GM21737 (cell line): ENCODE measurements around the gene XPOT.

ENCODE experiments used
- ATAC-seq: cut with Tn5 transposase; IDR thresholded peaks from one replicate; pipeline ENCODE4 v1.9.1; 2021; ENCODE audit warnings: mild to moderate bottlenecking, moderate library complexity; ENCODE audit not compliant: unreplicated experiment

Gene XPOT

DNA sequence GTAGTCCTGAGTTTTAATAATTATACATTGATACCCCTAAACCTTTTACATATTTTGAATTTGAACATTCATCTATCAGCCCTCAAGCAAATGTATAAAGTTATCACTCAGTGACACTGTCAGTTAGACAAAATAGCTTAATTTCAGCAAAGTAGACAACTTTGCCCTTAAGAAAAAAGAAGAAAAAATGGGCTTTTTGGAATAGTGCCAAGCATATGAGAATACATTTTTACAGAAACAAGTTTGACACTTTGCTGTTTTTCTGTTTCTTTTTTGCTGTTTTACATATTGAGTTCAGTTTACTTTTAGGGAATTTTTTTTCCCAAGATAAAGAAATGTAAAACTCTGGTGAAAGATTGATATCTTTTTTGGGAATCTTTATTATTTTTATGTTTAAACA is 62.0 kb downstream of the XPOT start:
- no peak for ATAC-seq

DNA sequence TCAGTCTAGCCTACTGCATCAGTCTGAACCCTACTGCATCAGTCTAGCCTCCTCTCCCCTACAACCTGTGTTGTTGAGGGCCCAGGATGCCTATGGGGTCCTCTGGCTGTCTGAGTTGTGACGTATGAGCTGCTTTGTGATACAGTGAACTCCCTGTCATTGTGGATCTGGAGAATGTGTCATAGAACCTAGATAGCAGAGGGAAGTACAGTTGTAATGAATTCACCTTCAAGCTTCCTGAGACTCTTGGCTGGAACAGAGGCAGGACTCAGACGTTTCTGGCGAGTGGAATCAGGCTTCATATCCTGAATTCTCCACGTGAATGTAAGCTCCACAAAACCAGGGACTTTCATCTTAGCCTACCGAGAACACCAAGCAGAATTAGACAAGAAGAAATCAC is 64.8 kb downstream of the XPOT start:
- no peak for ATAC-seq

DNA sequence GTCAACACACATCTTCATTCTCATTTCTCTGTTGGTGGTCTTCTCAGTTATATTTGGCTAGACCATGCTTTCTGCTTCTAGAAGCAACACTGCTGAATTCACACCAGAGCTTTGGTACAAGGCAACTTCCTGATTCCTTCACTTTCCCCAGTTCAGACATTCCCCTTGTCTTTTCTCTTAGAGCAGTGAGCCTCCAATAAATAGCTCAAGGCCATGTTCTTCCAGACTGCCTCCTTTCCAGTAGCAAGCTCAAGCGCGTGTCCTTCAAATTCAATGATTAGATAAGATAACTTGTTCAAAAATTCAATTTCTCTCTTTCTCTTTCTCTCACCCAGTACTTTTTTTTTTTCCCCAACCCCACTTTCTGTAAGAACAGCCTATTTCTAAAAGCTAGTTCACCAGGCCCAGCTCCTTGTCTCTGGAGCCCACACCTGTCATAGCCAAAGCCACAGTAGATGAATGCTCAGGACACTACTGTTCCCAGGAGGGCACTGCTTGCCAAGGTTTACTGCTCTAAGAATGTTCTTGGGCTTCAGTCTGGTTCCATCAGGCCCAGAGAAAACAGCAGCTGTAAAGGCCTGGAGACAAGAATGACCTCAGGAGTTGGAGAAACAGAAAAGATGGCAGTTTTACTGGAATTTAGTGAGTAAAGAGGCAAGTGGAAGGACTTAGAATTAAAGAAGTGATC is 65.4 kb downstream of the XPOT start:
- ATAC-seq, result no peak

DNA sequence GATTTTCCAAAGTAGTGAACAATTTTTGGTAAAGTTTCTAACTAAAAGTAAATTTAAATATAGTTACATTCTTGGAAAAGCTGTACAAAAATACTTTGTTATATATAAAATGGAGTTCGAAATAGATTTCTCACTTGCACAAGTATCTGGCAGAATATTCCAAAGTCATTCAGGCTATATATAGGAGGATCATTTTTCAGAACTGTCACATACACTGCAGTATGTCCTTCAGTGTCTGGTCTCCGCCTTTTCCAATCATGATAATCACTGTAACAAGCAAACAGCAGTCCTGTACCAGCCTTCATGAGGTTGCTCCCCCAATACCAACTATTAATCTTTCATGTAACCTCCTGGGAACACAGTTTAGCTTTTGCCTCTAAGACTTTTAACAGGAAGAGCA is 66.3 kb downstream of the XPOT start:
- no peak for ATAC-seq

DNA sequence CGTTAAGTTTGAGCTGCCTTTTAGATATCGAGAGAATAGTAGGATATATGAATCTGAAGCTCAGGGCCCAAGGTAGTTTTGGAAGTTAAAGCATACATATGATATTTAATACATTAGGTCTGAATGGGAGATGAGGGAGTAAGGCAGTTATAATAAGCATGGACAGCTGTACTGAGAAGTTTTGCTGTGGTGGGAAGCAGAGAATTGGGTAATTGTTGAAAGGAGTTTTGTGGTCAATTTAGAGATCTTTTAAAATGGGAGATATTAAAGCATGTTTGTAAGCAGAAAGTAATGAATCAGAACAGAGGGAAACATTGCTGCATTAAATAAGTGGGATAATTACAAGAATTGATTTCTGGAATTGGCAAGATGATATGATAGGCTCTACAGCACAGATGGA is 69.0 kb downstream of the XPOT start:
- ATAC-seq, result no peak

DNA sequence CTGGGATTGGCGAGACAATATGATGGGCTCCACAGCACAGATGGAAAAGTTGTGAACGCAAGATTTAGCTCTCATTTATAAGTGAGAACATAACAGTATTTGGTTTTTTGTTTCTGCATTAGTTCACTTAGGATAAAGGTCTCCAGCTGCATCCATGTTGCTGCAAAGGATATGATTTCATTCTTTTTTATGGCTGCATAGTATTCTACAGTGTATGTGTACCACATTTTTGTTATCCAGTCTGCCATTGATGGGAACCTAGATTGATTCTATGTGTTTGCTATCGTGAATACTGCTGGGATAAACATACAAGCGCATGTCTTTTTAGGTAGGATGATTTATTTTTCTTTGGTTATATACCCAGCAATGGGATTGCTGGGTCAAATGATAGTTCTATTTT is 71.3 kb downstream of the XPOT start:
- no peak for ATAC-seq

DNA sequence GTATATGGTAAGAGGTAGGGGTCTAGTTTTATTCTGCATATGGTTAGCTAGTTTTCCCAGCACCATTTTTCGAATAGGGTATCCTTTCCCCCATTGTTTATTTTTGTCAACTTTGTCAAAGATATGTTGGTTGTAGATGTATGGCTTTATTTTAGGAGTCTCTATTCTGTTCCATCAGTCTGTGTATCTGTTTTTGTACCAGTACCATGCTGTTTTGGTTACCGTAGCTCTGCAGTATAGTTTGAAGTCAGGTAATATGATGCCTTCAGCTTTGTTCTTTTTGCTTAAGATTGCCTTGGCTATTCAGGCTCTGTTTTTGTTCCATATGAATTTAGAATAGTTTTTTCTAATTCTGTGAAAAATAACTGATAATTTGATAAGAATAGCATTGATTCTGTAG is 72.7 kb downstream of the XPOT start:
- ATAC-seq, result no peak

DNA sequence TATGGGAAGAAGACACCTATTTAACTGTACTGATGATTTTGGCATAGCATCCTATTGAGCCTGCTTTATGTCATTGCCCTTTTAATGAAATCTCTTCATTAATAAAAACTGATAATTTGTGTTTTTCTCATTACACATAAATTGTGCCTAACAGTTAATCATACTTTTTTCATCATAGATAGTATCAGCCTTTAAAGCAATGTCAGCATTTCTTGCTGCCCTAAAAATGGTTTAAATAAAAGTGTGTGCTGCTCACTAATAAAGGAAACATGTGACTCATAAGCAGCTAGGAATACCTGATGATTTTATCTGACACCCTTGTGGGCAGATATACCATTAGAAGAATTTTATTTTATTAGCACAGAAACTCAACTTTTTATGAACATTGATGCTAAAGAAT is 74.5 kb downstream of the XPOT start:
- no peak for ATAC-seq

DNA sequence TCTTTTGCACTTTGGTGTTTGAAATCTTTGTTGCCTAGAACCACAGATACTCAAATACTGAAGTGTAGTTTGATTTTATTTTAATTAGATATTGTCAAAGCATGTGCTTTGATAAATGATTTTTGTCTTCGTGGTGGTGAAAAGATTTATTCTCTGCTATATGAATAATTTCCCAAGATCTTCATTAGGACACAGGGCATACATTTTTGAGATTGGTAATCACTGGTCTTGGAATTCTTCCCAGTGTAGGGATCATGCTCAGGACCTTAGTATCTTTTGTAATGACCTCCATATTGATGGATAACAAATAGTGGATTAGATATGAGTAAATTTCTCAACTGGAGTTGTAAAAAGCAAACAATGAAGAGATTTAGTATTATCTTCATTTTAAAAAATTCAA is 76.0 kb downstream of the XPOT start:
- ATAC-seq, result no peak

DNA sequence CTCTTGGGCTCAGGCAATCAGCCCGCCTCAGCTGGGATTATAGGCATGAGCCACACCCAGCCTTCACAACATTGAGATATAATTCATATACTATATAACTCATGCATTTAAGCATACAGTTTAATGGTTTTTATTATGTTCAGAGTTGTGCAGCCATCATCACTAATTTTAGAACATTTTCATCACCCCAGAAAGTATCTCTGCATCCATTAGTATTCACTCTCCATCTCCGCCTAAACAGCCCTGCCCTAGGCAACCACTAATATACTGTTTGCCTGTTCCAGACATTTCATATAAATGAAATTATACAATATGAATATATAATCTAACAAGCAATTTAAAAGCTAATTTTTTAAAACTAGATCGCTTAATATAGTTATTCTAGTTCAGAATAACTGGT is 82.5 kb downstream of the XPOT start:
- no peak for ATAC-seq

DNA sequence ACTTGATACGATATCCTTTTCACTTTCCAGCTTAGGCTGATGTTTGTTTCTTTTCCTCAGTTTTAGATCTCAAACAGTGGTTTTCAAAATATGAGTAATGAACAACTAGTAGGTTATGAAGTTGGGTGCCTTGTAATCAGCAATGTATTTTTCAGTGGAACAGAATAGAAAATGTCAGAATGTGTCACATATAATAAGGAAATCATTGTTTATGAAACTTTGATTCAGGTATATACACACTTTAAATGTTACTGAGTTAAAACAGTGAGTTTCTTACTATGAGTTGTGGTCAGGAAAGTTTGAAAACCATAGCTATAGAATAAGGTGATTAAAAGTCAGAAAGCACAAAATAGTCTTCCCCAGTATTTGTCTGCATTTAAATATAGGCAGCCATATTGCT is 87.5 kb downstream of the XPOT start:
- no peak for ATAC-seq

DNA sequence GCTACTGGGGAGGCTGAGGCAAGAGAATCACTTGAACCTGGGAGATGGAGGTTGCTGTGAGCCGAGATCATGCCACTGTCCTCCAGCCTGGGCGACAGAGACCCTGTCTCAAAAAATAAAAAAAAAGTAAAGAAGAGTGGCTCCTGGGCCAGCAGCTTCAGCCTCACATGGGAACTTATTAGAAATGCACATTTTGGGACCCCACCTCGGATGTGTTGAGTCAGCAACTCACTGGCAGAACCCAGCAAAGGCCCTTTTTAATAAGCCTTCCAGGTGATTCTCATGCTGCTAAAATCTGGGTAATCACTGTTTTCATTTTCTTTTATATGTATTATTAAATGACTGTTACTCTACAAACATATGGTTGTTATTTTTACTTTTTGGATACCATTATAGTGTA is 89.3 kb downstream of the XPOT start:
- no peak for ATAC-seq

DNA sequence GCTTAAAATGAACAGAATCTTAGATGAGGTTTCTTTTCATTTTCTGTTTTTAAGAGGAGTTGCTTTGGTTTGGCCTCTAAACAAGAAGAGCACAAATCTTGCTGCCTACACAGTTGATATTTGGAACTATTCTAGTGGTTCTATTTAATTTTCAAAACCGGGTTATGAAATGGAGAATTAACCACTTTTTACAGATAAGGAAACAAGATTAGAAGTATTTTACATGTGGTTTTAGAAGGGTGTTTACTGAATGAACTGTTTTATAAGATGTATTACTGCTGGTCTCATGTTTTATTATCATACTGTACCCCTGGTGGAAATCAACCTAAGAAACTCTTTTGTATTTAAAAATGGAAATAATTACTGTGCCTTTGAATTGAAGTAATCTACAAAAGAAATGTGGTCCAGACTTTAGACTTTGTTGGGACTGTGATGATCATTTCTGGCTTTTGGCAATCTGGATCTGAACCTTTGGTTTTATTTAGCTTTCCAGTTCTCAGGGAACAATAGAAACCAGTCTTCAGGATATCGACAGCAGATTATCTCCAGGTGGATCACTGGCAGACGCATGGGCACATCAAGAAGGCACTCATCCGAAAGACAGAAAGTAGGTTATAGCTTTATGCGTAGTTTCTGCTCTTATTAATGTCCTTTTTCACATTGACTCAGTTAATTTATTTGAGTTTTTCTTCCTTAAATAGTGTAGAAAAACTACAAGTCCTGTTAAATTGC is 91.0 kb downstream of the XPOT start:
- ATAC-seq, result no peak

DNA sequence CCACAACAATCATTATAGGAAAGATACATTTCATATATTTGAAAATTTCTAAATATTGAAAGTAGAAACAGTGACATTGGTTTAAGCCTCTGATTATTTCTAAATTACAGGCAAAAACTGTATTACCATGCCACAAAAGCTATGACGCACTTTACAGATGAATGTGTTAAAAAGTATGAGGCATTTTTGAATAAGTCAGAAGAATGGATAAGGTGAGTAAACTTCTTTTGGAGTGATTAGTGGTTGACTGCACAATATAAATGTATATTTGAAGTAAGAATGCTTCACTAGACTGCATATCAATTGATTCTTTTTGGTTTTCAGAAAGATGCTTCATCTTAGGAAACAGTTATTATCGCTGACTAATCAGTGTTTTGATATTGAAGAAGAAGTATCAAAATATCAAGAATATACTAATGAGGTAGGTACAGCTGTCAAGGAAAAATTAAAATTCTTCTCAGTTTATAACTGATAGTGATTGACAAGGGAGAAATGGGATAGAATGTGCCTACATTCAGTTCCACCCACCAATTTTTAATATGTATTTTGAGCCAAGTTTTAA is 92.7 kb downstream of the XPOT start:
- no peak for ATAC-seq

DNA sequence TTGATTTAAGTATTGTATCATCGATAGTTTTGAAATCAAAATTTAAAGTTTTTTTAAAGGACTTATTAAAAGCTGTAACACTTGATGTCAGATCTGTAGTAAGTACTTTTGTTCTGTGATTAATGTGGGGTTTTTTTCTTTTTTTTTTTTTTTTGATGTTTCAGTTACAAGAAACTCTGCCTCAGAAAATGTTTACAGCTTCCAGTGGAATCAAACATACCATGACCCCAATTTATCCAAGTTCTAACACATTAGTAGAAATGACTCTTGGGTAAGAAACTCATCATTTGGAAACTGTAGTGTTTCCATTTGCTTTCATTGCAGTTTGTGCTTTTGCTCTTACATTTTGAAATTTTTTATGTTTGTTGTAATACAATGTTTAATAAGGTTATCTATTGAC is 93.3 kb downstream of the XPOT start:
- no peak for ATAC-seq

DNA sequence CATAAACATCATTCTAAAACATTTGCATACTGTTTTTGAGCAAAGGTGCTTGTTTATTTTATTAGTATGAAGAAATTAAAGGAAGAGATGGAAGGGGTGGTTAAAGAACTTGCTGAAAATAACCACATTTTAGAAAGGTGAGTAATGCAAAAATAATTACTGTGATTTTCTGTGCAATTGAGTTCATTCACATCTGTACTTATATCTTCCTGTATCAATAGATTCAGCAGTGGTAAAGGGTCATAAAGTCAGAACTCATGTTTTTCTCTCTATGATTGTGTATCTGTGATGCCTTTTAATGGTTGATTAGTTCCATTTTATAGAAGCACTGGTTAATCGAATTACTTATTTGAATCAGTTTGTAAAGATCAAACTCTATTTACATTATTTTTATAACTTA is 93.7 kb downstream of the XPOT start:
- no peak for ATAC-seq

DNA sequence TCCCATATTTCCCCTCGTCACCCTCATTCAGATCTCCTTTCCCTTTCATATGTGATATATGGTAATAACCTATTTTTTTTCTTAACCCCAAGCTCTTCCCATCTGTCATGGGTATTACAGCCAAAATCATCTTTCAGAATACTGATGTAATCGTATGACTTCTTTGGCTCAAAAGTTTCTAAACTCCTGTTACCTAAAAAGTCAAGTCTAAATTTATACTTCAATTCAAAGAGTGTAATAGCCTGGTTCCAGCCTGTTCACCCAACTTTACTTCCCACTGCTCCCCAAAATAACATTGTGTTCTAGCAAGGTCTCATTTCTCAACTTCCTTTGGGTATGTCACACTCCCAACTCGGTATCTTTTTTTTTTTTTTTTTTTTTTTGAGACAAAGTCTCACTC is 96.2 kb downstream of the XPOT start:
- ATAC-seq, result no peak
